Right lung (tissue), 5 donors: Measurements from ENCODE around the gene RBM4B. TPM values are rescaled to one million over a fixed set of nuclear protein-coding genes. Genes with fewer than 3 reads are reported as not detected.
A peak's percentile ranks its signal among the peaks of the same experiment; 100 is the strongest.
"Not testable (repeated sequence)": the region's sequence is repeated elsewhere in the genome, so short reads cannot be mapped to it uniquely, and the experiment has no call there.

Source experiments
- DNase-seq, 2 donors: peaks; one replicate each; pipeline ENCODE4 v3.0.0-alpha.2; 2013
- polyA plus RNA-seq, 5 donors: library from polyadenylated mRNA; unstranded; fragments of 120-200 nt; gene quantifications; one replicate each; pipeline versions ENCODE4 v1.2.1 to v1.2.3, GENCODE V29; 2013; ENCODE audit warnings: inconsistent platforms in 1 of 5, low replicate concordance in 1 of 5; ENCODE audit not compliant: insufficient read length in 5 of 5, insufficient read depth in 1 of 5

RBM4B gene
- polyA plus RNA-seq, 5 donors = 68.7 to 81.9 (median 76.5) TPM

- DNase-seq = no peak
Observed at GRCh38 chr11:66649903-66650302, 27.8 kb downstream of the RBM4B start.

- DNase-seq = peak; percentile 43 to 54
Observed at GRCh38 chr11:66646828-66647227, 30.9 kb downstream of the RBM4B start.

- no peak for DNase-seq
Observed at GRCh38 chr11:66643745-66644437, 33.8 kb downstream of the RBM4B start.

- no peak for DNase-seq
Observed at GRCh38 chr11:66641834-66642233, 35.9 kb downstream of the RBM4B start.

GRCh38 chr11:66639814-66640340 is 37.8 kb downstream of the RBM4B start:
- not testable (repeated sequence) for DNase-seq

- DNase-seq = peak; percentile 38 to 49
Observed at GRCh38 chr11:66639066-66639813, 38.4 kb downstream of the RBM4B start.

- DNase-seq = peak; percentile 99 to 100
Observed at GRCh38 chr11:66638177-66639065, 39.3 kb downstream of the RBM4B start, which contains the start of gene RBM4. TSS of gene RBM4 (plus strand) at chr11:66638703. CDS start at chr11:66639712, 1,009 bp downstream.

GRCh38 chr11:66637557-66638176 is 40.0 kb downstream of the RBM4B start:
- DNase-seq = no peak

GRCh38 chr11:66636411-66636810 is 41.3 kb downstream of the RBM4B start:
- no peak for DNase-seq

GRCh38 chr11:66632952-66633351 is 44.7 kb downstream of the RBM4B start:
- DNase-seq = no peak

GRCh38 chr11:66631883-66632282 is 45.8 kb downstream of the RBM4B start:
- no peak for DNase-seq

- no peak for DNase-seq
Observed at GRCh38 chr11:66629356-66629755, 48.3 kb downstream of the RBM4B start.

GRCh38 chr11:66628061-66628603 is 49.6 kb downstream of the RBM4B start:
- no peak for DNase-seq

- no peak for DNase-seq
Observed at GRCh38 chr11:66626926-66627325, 50.8 kb downstream of the RBM4B start.

- DNase-seq = no peak
Observed at GRCh38 chr11:66626382-66626781, 51.3 kb downstream of the RBM4B start.

GRCh38 chr11:66625752-66626149 is 51.9 kb downstream of the RBM4B start:
- no peak for DNase-seq

GRCh38 chr11:66625041-66625751 is 52.5 kb downstream of the RBM4B start:
- no peak for DNase-seq

GRCh38 chr11:66624450-66624849 is 53.2 kb downstream of the RBM4B start:
- no peak for DNase-seq

GRCh38 chr11:66619080-66619554 is 58.6 kb downstream of the RBM4B start:
- DNase-seq = no peak

- no peak for DNase-seq
Observed at GRCh38 chr11:66617155-66617834, 60.4 kb downstream of the RBM4B start.
